Ishikawa (cell line): Measurements from ENCODE around the gene ATXN7.

Experiments used
- CEBPB ChIP-seq: IDR thresholded peaks from 2 replicates; pipeline ENCODE4 v1.6.1; 2012
- CREB1 ChIP-seq: IDR thresholded peaks from 2 replicates; pipeline ENCODE4 v1.6.1; 2012; ENCODE audit warnings: low read depth
- EGR1 ChIP-seq: IDR thresholded peaks from 2 replicates; pipeline ENCODE4 v1.6.1; 2012
- EP300 ChIP-seq: IDR thresholded peaks from 2 replicates; pipeline ENCODE4 v1.6.1; 2012; ENCODE audit warnings: borderline replicate concordance
- FOXM1 ChIP-seq: IDR thresholded peaks from 2 replicates; pipeline ENCODE4 v1.6.1; 2012; ENCODE audit warnings: low read depth, borderline replicate concordance
- NFIC ChIP-seq: IDR thresholded peaks from 2 replicates; pipeline ENCODE4 v1.6.1; 2012
- RAD21 ChIP-seq: IDR thresholded peaks from 2 replicates; pipeline ENCODE4 v1.6.1; 2012; ENCODE audit warnings: low read depth
- TAF1 ChIP-seq: IDR thresholded peaks from 2 replicates; pipeline ENCODE4 v1.6.1; 2012; ENCODE audit warnings: low read depth, mild to moderate bottlenecking
- TCF12 ChIP-seq: IDR thresholded peaks from 2 replicates; pipeline ENCODE4 v1.6.1; 2012; ENCODE audit warnings: low read depth
- TEAD4 ChIP-seq: IDR thresholded peaks from 2 replicates; pipeline ENCODE4 v1.6.1; 2012
- YY1 ChIP-seq: IDR thresholded peaks from 2 replicates; pipeline ENCODE4 v1.6.1; 2012; ENCODE audit warnings: low read depth
- ZBTB7A ChIP-seq: IDR thresholded peaks from 2 replicates; pipeline ENCODE4 v1.6.1; 2012; ENCODE audit warnings: low read depth
- TF ChIP-seq, protein P1 (sequence below): IDR thresholded peaks from 2 replicates; pipeline ENCODE4 v1.6.1; 2012
- TF ChIP-seq, protein P2 (sequence below): IDR thresholded peaks from 2 replicates; pipeline ENCODE4 v1.6.1; 2012; ENCODE audit warnings: low read depth, mild to moderate bottlenecking
- TF ChIP-seq, protein P3 (sequence below): IDR thresholded peaks from 2 replicates; pipeline ENCODE4 v1.6.1; 2012

Gene ATXN7

DNA sequence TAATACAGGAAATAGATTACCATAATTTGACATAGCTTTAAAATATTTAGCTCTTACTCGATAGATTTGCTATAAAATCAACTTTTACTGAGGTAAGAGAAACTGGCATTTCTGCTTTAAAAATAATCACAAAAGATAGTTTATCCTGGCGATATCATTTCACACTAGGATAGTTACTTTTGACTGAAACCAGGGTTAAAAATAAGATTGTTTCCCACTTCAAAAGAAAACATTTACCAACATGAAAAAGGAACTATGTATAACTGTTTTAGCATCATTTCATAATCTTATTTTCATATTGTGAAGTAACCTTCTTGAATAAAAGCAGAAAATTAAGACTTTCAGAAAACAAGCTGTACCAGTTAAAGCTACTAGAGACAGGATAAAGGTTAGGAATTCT is 144.3 kb downstream of the ATXN7 start:
- TF ChIP-seq TCF12 (no peak), NFIC (no peak), RAD21 (no peak), FOXM1 (no peak), TAF1 (no peak), ZBTB7A (no peak), CEBPB (no peak), TEAD4 (no peak), CREB1 (no peak)
- TF ChIP-seq, protein P1, sequence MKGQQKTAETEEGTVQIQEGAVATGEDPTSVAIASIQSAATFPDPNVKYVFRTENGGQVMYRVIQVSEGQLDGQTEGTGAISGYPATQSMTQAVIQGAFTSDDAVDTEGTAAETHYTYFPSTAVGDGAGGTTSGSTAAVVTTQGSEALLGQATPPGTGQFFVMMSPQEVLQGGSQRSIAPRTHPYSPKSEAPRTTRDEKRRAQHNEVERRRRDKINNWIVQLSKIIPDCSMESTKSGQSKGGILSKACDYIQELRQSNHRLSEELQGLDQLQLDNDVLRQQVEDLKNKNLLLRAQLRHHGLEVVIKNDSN = no peak
- TF ChIP-seq, protein P2, sequence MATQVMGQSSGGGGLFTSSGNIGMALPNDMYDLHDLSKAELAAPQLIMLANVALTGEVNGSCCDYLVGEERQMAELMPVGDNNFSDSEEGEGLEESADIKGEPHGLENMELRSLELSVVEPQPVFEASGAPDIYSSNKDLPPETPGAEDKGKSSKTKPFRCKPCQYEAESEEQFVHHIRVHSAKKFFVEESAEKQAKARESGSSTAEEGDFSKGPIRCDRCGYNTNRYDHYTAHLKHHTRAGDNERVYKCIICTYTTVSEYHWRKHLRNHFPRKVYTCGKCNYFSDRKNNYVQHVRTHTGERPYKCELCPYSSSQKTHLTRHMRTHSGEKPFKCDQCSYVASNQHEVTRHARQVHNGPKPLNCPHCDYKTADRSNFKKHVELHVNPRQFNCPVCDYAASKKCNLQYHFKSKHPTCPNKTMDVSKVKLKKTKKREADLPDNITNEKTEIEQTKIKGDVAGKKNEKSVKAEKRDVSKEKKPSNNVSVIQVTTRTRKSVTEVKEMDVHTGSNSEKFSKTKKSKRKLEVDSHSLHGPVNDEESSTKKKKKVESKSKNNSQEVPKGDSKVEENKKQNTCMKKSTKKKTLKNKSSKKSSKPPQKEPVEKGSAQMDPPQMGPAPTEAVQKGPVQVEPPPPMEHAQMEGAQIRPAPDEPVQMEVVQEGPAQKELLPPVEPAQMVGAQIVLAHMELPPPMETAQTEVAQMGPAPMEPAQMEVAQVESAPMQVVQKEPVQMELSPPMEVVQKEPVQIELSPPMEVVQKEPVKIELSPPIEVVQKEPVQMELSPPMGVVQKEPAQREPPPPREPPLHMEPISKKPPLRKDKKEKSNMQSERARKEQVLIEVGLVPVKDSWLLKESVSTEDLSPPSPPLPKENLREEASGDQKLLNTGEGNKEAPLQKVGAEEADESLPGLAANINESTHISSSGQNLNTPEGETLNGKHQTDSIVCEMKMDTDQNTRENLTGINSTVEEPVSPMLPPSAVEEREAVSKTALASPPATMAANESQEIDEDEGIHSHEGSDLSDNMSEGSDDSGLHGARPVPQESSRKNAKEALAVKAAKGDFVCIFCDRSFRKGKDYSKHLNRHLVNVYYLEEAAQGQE = no peak
- TF ChIP-seq, protein P3, sequence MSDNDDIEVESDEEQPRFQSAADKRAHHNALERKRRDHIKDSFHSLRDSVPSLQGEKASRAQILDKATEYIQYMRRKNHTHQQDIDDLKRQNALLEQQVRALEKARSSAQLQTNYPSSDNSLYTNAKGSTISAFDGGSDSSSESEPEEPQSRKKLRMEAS = no peak

DNA sequence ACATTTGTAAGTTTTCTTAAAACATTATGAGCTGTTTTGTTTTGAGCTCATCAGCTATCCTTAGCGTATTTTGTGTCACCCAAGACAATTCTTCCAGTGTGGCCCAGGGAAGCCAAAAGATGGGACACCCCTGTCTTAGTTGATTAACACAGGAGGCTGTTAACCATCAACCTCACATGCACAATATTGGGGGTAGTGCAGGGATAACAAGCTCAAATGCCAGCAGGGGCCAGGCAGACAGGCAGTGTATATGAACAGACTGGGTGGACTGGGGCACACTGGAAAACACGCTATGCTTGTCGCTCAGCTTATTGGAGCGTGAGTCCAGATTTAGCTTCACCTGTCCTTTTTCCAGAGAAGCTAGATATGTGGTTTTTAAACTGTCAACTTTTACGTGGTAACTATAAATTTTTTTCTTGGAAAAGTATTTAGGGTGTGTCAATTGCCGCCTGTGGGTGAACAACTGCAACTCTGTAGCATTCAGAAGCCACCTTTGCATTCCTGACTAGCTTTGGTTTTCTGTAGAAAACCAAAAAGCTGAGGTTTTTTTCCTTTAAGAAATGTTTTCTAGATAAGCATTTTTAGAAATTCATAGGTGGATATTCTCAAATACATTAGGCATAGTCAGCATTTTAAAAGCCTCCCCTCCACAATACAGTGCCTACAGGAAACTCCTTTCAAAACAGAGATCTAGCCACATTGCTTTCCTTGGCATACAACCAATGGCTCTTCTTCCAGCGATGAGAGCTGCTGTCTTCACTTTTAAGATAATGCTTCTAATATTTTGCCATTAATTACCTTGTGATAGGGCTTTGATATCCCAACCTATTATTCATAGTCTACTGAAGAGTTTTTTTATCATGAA is 145.1 kb downstream of the ATXN7 start:
- no peak for TF ChIP-seq FOXM1
- no peak for TF ChIP-seq NFIC
- no peak for TF ChIP-seq TAF1
- no peak for TF ChIP-seq EGR1
- no peak for TF ChIP-seq EP300
- TF ChIP-seq, protein P3 = no peak
- no peak for TF ChIP-seq YY1
- no peak for TF ChIP-seq TEAD4
- TF ChIP-seq CEBPB = no peak
- TF ChIP-seq RAD21 = no peak
- TF ChIP-seq, protein P2 = no peak
- TF ChIP-seq, protein P1 = no peak

DNA sequence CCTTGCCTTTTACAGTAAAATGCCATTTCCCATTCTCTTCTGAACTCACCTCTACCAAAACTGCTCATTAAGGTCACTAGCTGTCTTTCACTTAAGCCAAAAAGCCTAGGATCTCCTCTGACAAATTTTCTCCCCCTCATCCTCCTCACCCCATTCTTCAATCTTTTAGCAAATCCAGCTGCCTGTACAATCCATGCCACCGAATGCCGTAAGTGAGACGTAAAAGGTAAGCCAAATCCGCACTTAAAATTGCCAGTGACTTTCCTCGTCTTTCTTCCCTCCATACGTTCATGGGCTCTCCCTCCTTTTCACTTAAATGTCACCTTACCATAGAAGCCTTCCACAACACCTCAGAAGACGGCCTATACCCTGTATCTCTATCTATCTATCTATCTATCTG is 145.9 kb downstream of the ATXN7 start:
- no peak for TF ChIP-seq RAD21
- no peak for TF ChIP-seq TCF12
- TF ChIP-seq NFIC = no peak
- TF ChIP-seq YY1 = no peak
- TF ChIP-seq ZBTB7A = no peak
- no peak for TF ChIP-seq EP300
- TF ChIP-seq, protein P1 = no peak

DNA sequence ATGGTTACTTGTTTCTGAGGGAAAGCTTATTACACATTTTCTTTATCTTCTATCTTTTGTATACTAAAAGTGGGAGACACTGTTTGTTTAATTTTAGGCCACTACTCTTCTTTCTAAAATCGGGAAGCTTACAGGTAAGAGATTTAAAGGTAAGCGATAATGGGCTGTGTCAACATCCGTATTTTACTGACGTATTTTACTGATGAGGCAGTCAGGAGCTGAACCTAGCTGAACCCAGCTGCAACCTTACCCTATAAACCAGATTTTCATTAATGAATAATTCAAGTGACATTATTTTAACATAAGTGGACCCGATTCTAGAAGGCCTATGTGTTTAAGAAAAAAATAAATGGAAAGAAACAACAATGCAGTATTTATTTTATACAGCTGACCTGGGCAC is 146.5 kb downstream of the ATXN7 start:
- TF ChIP-seq FOXM1 = no peak
- TF ChIP-seq TAF1 = no peak
- no peak for TF ChIP-seq NFIC
- TF ChIP-seq, protein P2 = no peak
- no peak for TF ChIP-seq CEBPB
- no peak for TF ChIP-seq EP300
- TF ChIP-seq RAD21 = no peak
- TF ChIP-seq, protein P1 = no peak
- TF ChIP-seq ZBTB7A = no peak
- no peak for TF ChIP-seq CREB1
- TF ChIP-seq, protein P3 = no peak
- TF ChIP-seq TEAD4 = no peak
- TF ChIP-seq TCF12 = no peak
- TF ChIP-seq YY1 = no peak
- no peak for TF ChIP-seq EGR1
